Endothelial cell of umbilical vein (primary cell): ENCODE measurements around the gene LRRC28. TPM values are rescaled to one million over a fixed set of nuclear protein-coding genes. Genes with fewer than 3 reads are reported as not detected.

Source experiments
- BruUV-seq: library from RNA; stranded (reverse); fragments of 400-500 nt; replicated peaks from 2 replicates; lab custom pipeline; 2021; lab: Mats Ljungman, UMichigan
- CTCF ChIA-PET: fragments of 300-600, 350-600 bp; sonication (Branson Sonifier 250); formaldehyde crosslinking; loops from one replicate; lab custom pipeline; 2021; ENCODE audit warnings: antibody characterized with exemption, inconsistent platforms; lab: Charles Lee
- POLR2A ChIA-PET: fragments of 300-600, 350-600 bp; sonication (Branson Sonifier 250); formaldehyde crosslinking; loops from one replicate; lab custom pipeline; 2021; ENCODE audit warnings: antibody characterized with exemption, inconsistent platforms; lab: Charles Lee
- DNase-seq: peaks from one replicate; pipeline ENCODE4 v3.0.0-alpha.2; 2011; ENCODE audit warnings: low read depth, low spot score
- FAIRE-seq: peaks from 2 replicates; lab custom pipeline; 2011; peaks lifted over from hg19 to GRCh38; lab: Jason Lieb, UNC
- H2AFZ ChIP-seq: 2 replicates; pipeline ENCODE4 v1.6.0; 2012; ENCODE audit warnings: low read depth, low read length, control low read depth, inconsistent platforms
- H3K27ac ChIP-seq: 2 replicates; pipeline ENCODE4 v1.5.1; 2011; ENCODE audit warnings: low read depth, mild to moderate bottlenecking, control low read depth, low read length, moderate library complexity; ENCODE audit not compliant: insufficient read depth
- H3K27me3 ChIP-seq, 2 experiments: 2 replicates each; pipeline versions ENCODE4 v1.6.0 to v1.6.1; 2011; ENCODE audit warnings: low read length in 2 of 2, mixed read lengths in 1 of 2; ENCODE audit not compliant: control insufficient read depth in 2 of 2, insufficient read depth in 2 of 2
- H3K36me3 ChIP-seq, 2 experiments: 2 replicates in 1 of 2; 3 replicates in 1 of 2; pipeline ENCODE4 v1.5.1; 2011; ENCODE audit warnings: low read length in 2 of 2, mild to moderate bottlenecking in 1 of 2, moderate library complexity in 1 of 2; ENCODE audit not compliant: control insufficient read depth in 2 of 2, insufficient read depth in 2 of 2; ENCODE audit errors: extremely low read depth in 1 of 2
- H3K4me1 ChIP-seq: 3 replicates; pipeline ENCODE4 v1.5.1; 2011; ENCODE audit warnings: mild to moderate bottlenecking, low read length; ENCODE audit not compliant: control insufficient read depth, insufficient read depth; ENCODE audit errors: extremely low read depth
- H3K4me2 ChIP-seq: 2 replicates; pipeline ENCODE4 v1.6.1; 2011; ENCODE audit warnings: low read length, control low read depth, mixed read lengths; ENCODE audit not compliant: insufficient read depth
- H3K4me3 ChIP-seq, 3 experiments: fragments of 200-600 bp in 1 of 3; sonication (generic), shearing (Covaris generic) in 1 of 3; replicated peaks in 1 of 3; 2 replicates each; pipeline ENCODE4 v1.5.1; 2011 to 2016; ENCODE audit warnings: control low read depth in 3 of 3, low read length in 3 of 3, mild to moderate bottlenecking in 2 of 3, inconsistent platforms in 1 of 3, low read depth in 1 of 3, moderate library complexity in 1 of 3; ENCODE audit not compliant: insufficient read depth in 1 of 3
- H3K79me2 ChIP-seq: 2 replicates; pipeline ENCODE4 v1.6.0; 2012; ENCODE audit warnings: low read length, inconsistent platforms; ENCODE audit not compliant: control insufficient read depth, insufficient read depth
- H3K9ac ChIP-seq: replicated peaks from 2 replicates; pipeline ENCODE3; 2011; ENCODE audit warnings: low read length, control low read depth; ENCODE audit not compliant: insufficient read depth; ENCODE audit errors: extremely low read depth
- H3K9me1 ChIP-seq: replicated peaks from 3 replicates; pipeline ENCODE4 v1.6.0; 2011; ENCODE audit warnings: mild to moderate bottlenecking, low read length; ENCODE audit not compliant: control insufficient read depth, insufficient read depth; ENCODE audit errors: extremely low read depth
- H3K9me3 ChIP-seq: replicated peaks from 2 replicates; pipeline ENCODE4 v1.5.1; 2012; ENCODE audit warnings: low read length, inconsistent platforms; ENCODE audit not compliant: control insufficient read depth, insufficient read depth
- H4K20me1 ChIP-seq: replicated peaks from 2 replicates; pipeline ENCODE3; 2011; ENCODE audit warnings: mild to moderate bottlenecking, low read length; ENCODE audit not compliant: control insufficient read depth, insufficient read depth; ENCODE audit errors: extremely low read depth
- EZH2 ChIP-seq: IDR thresholded peaks from 2 replicates; pipeline ENCODE4 v1.6.1; 2012; ENCODE audit warnings: borderline replicate concordance, low read depth, mild to moderate bottlenecking, moderate library complexity, low read length, inconsistent platforms; ENCODE audit not compliant: severe bottlenecking
- FOS ChIP-seq: IDR thresholded peaks from 2 replicates; pipeline ENCODE4 v1.6.1; 2011; ENCODE audit warnings: mild to moderate bottlenecking, low read length, moderate library complexity, borderline replicate concordance; ENCODE audit not compliant: insufficient read depth
- GATA2 ChIP-seq: IDR thresholded peaks from 2 replicates; pipeline ENCODE4 v1.7.0; 2011; ENCODE audit warnings: low read depth, mild to moderate bottlenecking, moderate library complexity, mixed read lengths, low read length; ENCODE audit not compliant: insufficient read length, insufficient read depth
- JUN ChIP-seq: IDR thresholded peaks from 2 replicates; pipeline ENCODE4 v1.6.1; 2011; ENCODE audit warnings: borderline replicate concordance, low read depth; ENCODE audit not compliant: insufficient read length, insufficient read depth
- MYC ChIP-seq: IDR thresholded peaks from one replicate; pipeline ENCODE4 v1.6.1; 2011; ENCODE audit warnings: mild to moderate bottlenecking, low read depth, low read length
- POLR2A ChIP-seq: IDR thresholded peaks from 2 replicates; pipeline ENCODE4 v1.6.1; 2012; ENCODE audit warnings: low read depth, mild to moderate bottlenecking, control low read depth, low read length
- POLR2AphosphoS5 ChIP-seq: IDR thresholded peaks from 2 replicates; pipeline ENCODE4 v1.6.1; 2012; ENCODE audit warnings: low read depth, mild to moderate bottlenecking, control low read depth, low read length, moderate library complexity; ENCODE audit not compliant: insufficient read depth
- dilution Hi-C: fragments of 300-500 bp; cut with MboI; formaldehyde crosslinking; loops from one replicate; pipeline ENCODE4 v1.15.0; 2019; ENCODE audit warnings: low sequenced_read_pairs; ENCODE audit not compliant: extremely low pct_ligation_motif_present
- intact Hi-C: fragments of 100-400 bp; cut with micrococcal nuclease; formaldehyde crosslinking; loops from one replicate; pipeline ENCODE4 v1.10.0; 2022
- polyA plus RNA-seq, 4 experiments: library from polyadenylated mRNA; depleted of rRNA in 3 of 4; stranded (reverse) in 3 of 4; unstranded in 1 of 4; fragments of >200 nt; gene quantifications; 2 replicates each; pipeline versions ENCODE4 v1.2.1 to v1.2.3, GENCODE V29; 2011 to 2012; ENCODE audit warnings: missing spikeins in 1 of 4
- total RNA-seq: library from RNA; stranded (reverse); gene quantifications from 2 replicates; pipeline ENCODE4 v1.2.3, GENCODE V29; 2021
- TF ChIP-seq, protein P1 (sequence below), 2 donors: IDR thresholded peaks; 1 replicate in 1 of 2; 2 replicates in 1 of 2; pipeline ENCODE4 v1.5.1; 2011; ENCODE audit warnings: low read length in 2 of 2, mild to moderate bottlenecking in 2 of 2, moderate library complexity in 2 of 2, control low read depth in 1 of 2, inconsistent platforms in 1 of 2, low read depth in 1 of 2; ENCODE audit not compliant: insufficient read depth in 1 of 2; ENCODE audit errors: extremely low read depth in 1 of 2
- TF ChIP-seq, protein P2 (sequence below): IDR thresholded peaks from 2 replicates; pipeline ENCODE4 v1.6.1; 2011; ENCODE audit not compliant: insufficient read depth, insufficient read length

Gene LRRC28
- total and polyA plus RNA-seq, 2 donors (not counting 3 experiments of a cell fraction or from before 2014, with no cell fraction given) = 19.6 to 26.7 TPM

DNA sequence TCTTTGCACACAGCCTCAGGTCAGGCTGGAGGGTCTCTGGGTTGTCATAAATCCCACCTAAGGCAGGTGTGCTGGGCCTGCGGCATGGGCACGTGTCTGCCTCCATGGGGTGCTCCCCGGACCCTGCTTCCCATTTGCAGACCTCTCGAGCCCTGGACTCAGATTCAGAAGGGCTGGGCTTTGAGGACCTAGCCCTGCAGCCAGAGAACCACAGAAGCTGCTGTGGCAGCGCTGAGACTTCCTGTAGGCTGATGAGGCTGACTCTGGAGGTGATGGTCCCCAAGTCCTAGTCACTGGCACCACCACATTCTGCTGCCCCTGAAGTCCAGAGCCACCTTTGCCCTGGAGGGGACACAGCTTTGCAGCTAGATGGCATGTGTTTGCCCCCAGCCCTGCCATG, 156.4 kb downstream of the LRRC28 start:
- no peak overlapping the region for H2AFZ ChIP-seq
- no peak overlapping the region for H3K9ac ChIP-seq
- H3K9me1 ChIP-seq = no peaks in the 10 kb centered on the region
- ChIA-PET CTCF (interaction anchor here (1.0 to 4.9 kb wide), 4 partner anchors 9 to 296 kb away, joined by 3 to 121 read pairs (median 18); partner anchors contain the start of gene MEF2A), POLR2A (interaction anchor here (1.0 kb wide), 1 partner anchor 73 kb away, joined by 4 read pairs; no protein-coding TSS in a partner anchor)
- H3K4me1 ChIP-seq = no peaks in the 10 kb centered on the region
- intact Hi-C loops = loop anchor here (5.0 kb wide), 1 partner anchor 160 kb away; the partner anchor contains the start of gene MEF2A
- dilution Hi-C loops = no loop called here
- no peak overlapping the region for H3K4me3 ChIP-seq
- H3K79me2 ChIP-seq = no peaks in the 10 kb centered on the region
- no peak overlapping the region for H3K27ac ChIP-seq
- FAIRE-seq (no peak), DNase-seq (no peak)
- H3K27me3 ChIP-seq = no peaks in the 10 kb centered on the region
- H3K4me2 ChIP-seq = no peak overlapping the region
- no peaks in the 10 kb centered on the region for H3K9me3 ChIP-seq
- H3K36me3 ChIP-seq = no peaks in the 10 kb centered on the region
- no peaks in the 10 kb centered on the region for H4K20me1 ChIP-seq
- TF ChIP-seq JUN = no peak
- no peak for TF ChIP-seq GATA2
- TF ChIP-seq, protein P1, sequence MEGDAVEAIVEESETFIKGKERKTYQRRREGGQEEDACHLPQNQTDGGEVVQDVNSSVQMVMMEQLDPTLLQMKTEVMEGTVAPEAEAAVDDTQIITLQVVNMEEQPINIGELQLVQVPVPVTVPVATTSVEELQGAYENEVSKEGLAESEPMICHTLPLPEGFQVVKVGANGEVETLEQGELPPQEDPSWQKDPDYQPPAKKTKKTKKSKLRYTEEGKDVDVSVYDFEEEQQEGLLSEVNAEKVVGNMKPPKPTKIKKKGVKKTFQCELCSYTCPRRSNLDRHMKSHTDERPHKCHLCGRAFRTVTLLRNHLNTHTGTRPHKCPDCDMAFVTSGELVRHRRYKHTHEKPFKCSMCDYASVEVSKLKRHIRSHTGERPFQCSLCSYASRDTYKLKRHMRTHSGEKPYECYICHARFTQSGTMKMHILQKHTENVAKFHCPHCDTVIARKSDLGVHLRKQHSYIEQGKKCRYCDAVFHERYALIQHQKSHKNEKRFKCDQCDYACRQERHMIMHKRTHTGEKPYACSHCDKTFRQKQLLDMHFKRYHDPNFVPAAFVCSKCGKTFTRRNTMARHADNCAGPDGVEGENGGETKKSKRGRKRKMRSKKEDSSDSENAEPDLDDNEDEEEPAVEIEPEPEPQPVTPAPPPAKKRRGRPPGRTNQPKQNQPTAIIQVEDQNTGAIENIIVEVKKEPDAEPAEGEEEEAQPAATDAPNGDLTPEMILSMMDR (IDR thresholded peaks at IDR 0.05; ENCODE audit: extremely low read depth in 1 of 2, insufficient read depth in 1 of 2, low read depth in 1 of 2, low read length in 2 of 2) = no peak
- TF ChIP-seq POLR2A = no peak
- no peak for TF ChIP-seq POLR2AphosphoS5
- TF ChIP-seq MYC = no peak
- TF ChIP-seq, protein P2, sequence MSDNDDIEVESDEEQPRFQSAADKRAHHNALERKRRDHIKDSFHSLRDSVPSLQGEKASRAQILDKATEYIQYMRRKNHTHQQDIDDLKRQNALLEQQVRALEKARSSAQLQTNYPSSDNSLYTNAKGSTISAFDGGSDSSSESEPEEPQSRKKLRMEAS = no peak
- TF ChIP-seq EZH2 = no peak
- TF ChIP-seq FOS = no peak
- BruUV-seq = no TSS peak
